H9 (cell line): ENCODE results near the gene LRCOL1. TPM values are rescaled to one million over a fixed set of nuclear protein-coding genes. Genes with fewer than 3 reads are reported as not detected.

ENCODE experiments used
- DNase-seq: peaks from one replicate; pipeline ENCODE4 v3.0.0-alpha.2; 2017
- H2AFZ ChIP-seq: one replicate; pipeline ENCODE4 v1.6.1; 2013; ENCODE audit warnings: mild to moderate bottlenecking, low read length, control low read depth, moderate library complexity
- H2AK5ac ChIP-seq: 2 replicates; pipeline ENCODE4 v1.6.1; 2013; ENCODE audit warnings: low read length, control low read depth, mixed read lengths; ENCODE audit not compliant: insufficient read length
- H2BK120ac ChIP-seq: one replicate; pipeline ENCODE4 v1.6.1; 2013; ENCODE audit warnings: low read depth, mild to moderate bottlenecking, low read length, control low read depth, inconsistent platforms; ENCODE audit not compliant: poor library complexity, severe bottlenecking
- H2BK12ac ChIP-seq: 2 replicates; pipeline ENCODE4 v1.6.1; 2013; ENCODE audit warnings: low read length, control low read depth, mixed read lengths, low read depth; ENCODE audit not compliant: insufficient read length
- H2BK15ac ChIP-seq: 2 replicates; pipeline ENCODE4 v1.6.1; 2013; ENCODE audit warnings: low read depth, low read length, control low read depth
- H2BK20ac ChIP-seq: one replicate; pipeline ENCODE4 v1.6.1; 2013; ENCODE audit warnings: low read depth, mild to moderate bottlenecking, low read length, control low read depth, inconsistent platforms; ENCODE audit not compliant: poor library complexity, severe bottlenecking
- H2BK5ac ChIP-seq: 2 replicates; pipeline ENCODE4 v1.6.1; 2013; ENCODE audit warnings: low read length, control low read depth, mixed read lengths; ENCODE audit not compliant: insufficient read length
- H3K14ac ChIP-seq: 2 replicates; pipeline ENCODE4 v1.6.1; 2013; ENCODE audit warnings: low read length, control low read depth; ENCODE audit not compliant: insufficient read depth
- H3K18ac ChIP-seq: 2 replicates; pipeline ENCODE4 v1.6.1; 2013; ENCODE audit warnings: low read depth, mild to moderate bottlenecking, mixed read lengths, low read length, control low read depth; ENCODE audit not compliant: insufficient read length
- H3K23ac ChIP-seq: 2 replicates; pipeline ENCODE4 v1.6.1; 2013; ENCODE audit warnings: low read length, control low read depth, mixed read lengths, low read depth; ENCODE audit not compliant: insufficient read length
- H3K23me2 ChIP-seq: 2 replicates; pipeline ENCODE4 v1.6.1; 2013; ENCODE audit warnings: low read depth, mild to moderate bottlenecking, mixed read lengths, low read length, control low read depth; ENCODE audit not compliant: insufficient read length, poor library complexity, severe bottlenecking
- H3K27ac ChIP-seq: 2 replicates; pipeline ENCODE4 v1.5.1; 2013; ENCODE audit warnings: low read length, control low read depth, mixed read lengths, low read depth; ENCODE audit not compliant: insufficient read length
- H3K27me3 ChIP-seq: 2 replicates; pipeline ENCODE4 v1.6.1; 2013; ENCODE audit warnings: low read length, control low read depth, inconsistent platforms; ENCODE audit not compliant: insufficient read depth
- H3K4ac ChIP-seq: 2 replicates; pipeline ENCODE4 v1.6.1; 2013; ENCODE audit warnings: low read depth, mild to moderate bottlenecking, control low read depth, inconsistent platforms, low read length, moderate library complexity
- H3K4me1 ChIP-seq: 2 replicates; pipeline ENCODE4 v1.6.1; 2013; ENCODE audit warnings: low read length, control low read depth, inconsistent platforms; ENCODE audit not compliant: insufficient read depth
- H3K4me2 ChIP-seq: 2 replicates; pipeline ENCODE4 v1.6.1; 2013; ENCODE audit warnings: low read length, control low read depth, mixed read lengths; ENCODE audit not compliant: insufficient read length, insufficient read depth
- H3K56ac ChIP-seq: 2 replicates; pipeline ENCODE4 v1.6.1; 2013; ENCODE audit warnings: low read depth, mild to moderate bottlenecking, mixed read lengths, low read length, control low read depth; ENCODE audit not compliant: insufficient read length
- H3K79me1 ChIP-seq: 2 replicates; pipeline ENCODE4 v1.6.1; 2013; ENCODE audit warnings: low read depth, mild to moderate bottlenecking, moderate library complexity, low read length, control low read depth, inconsistent platforms; ENCODE audit not compliant: insufficient read depth, poor library complexity, severe bottlenecking
- H3K79me2 ChIP-seq: 2 replicates; pipeline ENCODE4 v1.6.1; 2013; ENCODE audit warnings: low read length, control low read depth, inconsistent platforms; ENCODE audit not compliant: insufficient read depth
- H3K9ac ChIP-seq: 2 replicates; pipeline ENCODE4 v1.6.1; 2013; ENCODE audit warnings: low read length, control low read depth, mixed read lengths; ENCODE audit not compliant: insufficient read length; ENCODE audit errors: extremely low read depth
- H3K9me3 ChIP-seq: one replicate; pipeline ENCODE4 v1.6.1; 2013; ENCODE audit warnings: low read depth, low read length, inconsistent platforms; ENCODE audit not compliant: control insufficient read depth
- H3T11ph ChIP-seq: one replicate; pipeline ENCODE4 v1.6.1; 2013; ENCODE audit warnings: mild to moderate bottlenecking, low read length, control low read depth, inconsistent platforms
- H4K20me1 ChIP-seq: one replicate; pipeline ENCODE4 v1.6.1; 2013; ENCODE audit not compliant: control insufficient read depth, insufficient read length, insufficient read depth
- H4K5ac ChIP-seq: 2 replicates; pipeline ENCODE4 v1.6.1; 2013; ENCODE audit warnings: low read depth, mild to moderate bottlenecking, mixed read lengths, low read length, control low read depth; ENCODE audit not compliant: insufficient read length
- H4K8ac ChIP-seq: replicated peaks from 2 replicates; pipeline ENCODE4 v1.6.1; 2013; ENCODE audit warnings: low read length, control low read depth, mixed read lengths, low read depth; ENCODE audit not compliant: insufficient read length
- H4K91ac ChIP-seq: 2 replicates; pipeline ENCODE4 v1.6.1; 2013; ENCODE audit warnings: low read depth, mild to moderate bottlenecking, moderate library complexity, mixed read lengths, low read length, control low read depth; ENCODE audit not compliant: insufficient read length
- H3K27ac Mint-ChIP-seq, 3 experiments: 2 replicates in 2 of 3; 3 replicates in 1 of 3; pipeline ENCODE4 v1.8.0; 2020 to 2021; ENCODE audit warnings: mixed read lengths in 3 of 3, mild to moderate bottlenecking in 1 of 3, moderate library complexity in 1 of 3
- H3K27me3 Mint-ChIP-seq: 2 replicates; pipeline ENCODE4 v1.8.0; 2021; ENCODE audit warnings: low read depth, mild to moderate bottlenecking, moderate library complexity, mixed read lengths
- H3K36me3 Mint-ChIP-seq, 3 experiments: 2 replicates in 2 of 3; 3 replicates in 1 of 3; pipeline ENCODE4 v1.8.0; 2020 to 2021; ENCODE audit warnings: low read depth in 3 of 3, mixed read lengths in 3 of 3; ENCODE audit not compliant: insufficient read depth in 1 of 3
- H3K4me1 Mint-ChIP-seq, 2 experiments: 2 replicates each; pipeline ENCODE4 v1.8.0; 2020; ENCODE audit warnings: mixed read lengths in 2 of 2
- H3K4me3 Mint-ChIP-seq, 2 experiments: 2 replicates in 1 of 2; 3 replicates in 1 of 2; pipeline ENCODE4 v1.8.0; 2020 to 2021; ENCODE audit warnings: mild to moderate bottlenecking in 2 of 2, mixed read lengths in 2 of 2, moderate library complexity in 1 of 2
- H3K9me3 Mint-ChIP-seq, 2 experiments: 2 replicates in 1 of 2; 3 replicates in 1 of 2; pipeline ENCODE4 v1.8.0; 2020; ENCODE audit warnings: mild to moderate bottlenecking in 2 of 2, mixed read lengths in 2 of 2, moderate library complexity in 1 of 2
- WGBS: extraction: QIAGEN DNeasy Blood & Tissue Kit; methylation state at CpG from one replicate; pipeline ENCODE4 v1.1.7; 2013; ENCODE audit warnings: missing lambda C conversion rate, low lambda C conversion rate, mixed read lengths; ENCODE audit not compliant: insufficient read length; ENCODE audit errors: extremely low coverage; 5-methylcytosine and 5-hydroxymethylcytosine counted together
- total RNA-seq: library from RNA; stranded (reverse); gene quantifications from 2 replicates; pipeline ENCODE4 v1.2.1, GENCODE V29; 2021
- TF ChIP-seq, protein P1 (sequence below): fragments of 200-600 bp; sonication (generic); conservative IDR thresholded peaks from 3 replicates; pipeline ENCODE4 v1.8.0; 2021; ENCODE audit warnings: antibody characterized with exemption, mild to moderate bottlenecking

Gene LRCOL1
- total RNA-seq, 1 experiment from 2014 or later = not detected

DNA sequence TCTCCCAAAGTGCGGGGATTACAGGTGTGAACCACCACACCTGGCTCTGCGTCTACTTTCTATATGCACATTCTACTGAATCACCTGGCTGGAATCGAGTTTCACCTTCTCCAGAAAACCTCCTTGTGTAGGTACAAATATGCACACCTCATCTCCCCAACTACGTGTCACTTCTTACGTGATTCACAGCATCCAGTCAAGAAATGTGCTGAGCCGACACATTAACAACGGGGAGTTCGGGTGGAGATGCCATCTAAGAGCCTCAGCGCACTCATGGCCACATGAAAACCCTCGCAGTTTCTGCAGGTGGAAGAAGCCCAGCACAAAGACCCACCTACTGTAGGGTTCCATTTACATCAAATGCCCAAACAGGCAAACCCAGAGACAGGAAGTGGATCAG is 37.5 kb upstream of the LRCOL1 start:
- no peak overlapping the region for H2BK120ac ChIP-seq
- no peaks in the 10 kb centered on the region for H3K9me3 Mint-ChIP-seq
- no peak overlapping the region for H3K23ac ChIP-seq
- H4K20me1 ChIP-seq = no peaks in the 10 kb centered on the region
- TF ChIP-seq, protein P1, sequence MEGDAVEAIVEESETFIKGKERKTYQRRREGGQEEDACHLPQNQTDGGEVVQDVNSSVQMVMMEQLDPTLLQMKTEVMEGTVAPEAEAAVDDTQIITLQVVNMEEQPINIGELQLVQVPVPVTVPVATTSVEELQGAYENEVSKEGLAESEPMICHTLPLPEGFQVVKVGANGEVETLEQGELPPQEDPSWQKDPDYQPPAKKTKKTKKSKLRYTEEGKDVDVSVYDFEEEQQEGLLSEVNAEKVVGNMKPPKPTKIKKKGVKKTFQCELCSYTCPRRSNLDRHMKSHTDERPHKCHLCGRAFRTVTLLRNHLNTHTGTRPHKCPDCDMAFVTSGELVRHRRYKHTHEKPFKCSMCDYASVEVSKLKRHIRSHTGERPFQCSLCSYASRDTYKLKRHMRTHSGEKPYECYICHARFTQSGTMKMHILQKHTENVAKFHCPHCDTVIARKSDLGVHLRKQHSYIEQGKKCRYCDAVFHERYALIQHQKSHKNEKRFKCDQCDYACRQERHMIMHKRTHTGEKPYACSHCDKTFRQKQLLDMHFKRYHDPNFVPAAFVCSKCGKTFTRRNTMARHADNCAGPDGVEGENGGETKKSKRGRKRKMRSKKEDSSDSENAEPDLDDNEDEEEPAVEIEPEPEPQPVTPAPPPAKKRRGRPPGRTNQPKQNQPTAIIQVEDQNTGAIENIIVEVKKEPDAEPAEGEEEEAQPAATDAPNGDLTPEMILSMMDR = no peak
- no peaks in the 10 kb centered on the region for H3K27me3 ChIP-seq
- no peak overlapping the region for H2AK5ac ChIP-seq
- H3K4ac ChIP-seq = no peak overlapping the region
- no peak overlapping the region for H2BK5ac ChIP-seq
- H4K5ac ChIP-seq = no peak overlapping the region
- H3K4me1 Mint-ChIP-seq = no peaks in the 10 kb centered on the region
- H2BK12ac ChIP-seq = no peak overlapping the region
- no peak overlapping the region for H3K9ac ChIP-seq
- no peak overlapping the region for H4K91ac ChIP-seq
- H2BK20ac ChIP-seq = no peak overlapping the region
- no peak overlapping the region for H3K27ac ChIP-seq
- no peak overlapping the region for H3T11ph ChIP-seq
- no peak overlapping the region for H2AFZ ChIP-seq
- H2BK15ac ChIP-seq = no peak overlapping the region
- H3K36me3 Mint-ChIP-seq = peaks cover 36 to 87% (median 71%) of the 10 kb centered on the region in 3 experiments
- H3K79me2 ChIP-seq = peaks cover 2% of the 10 kb centered on the region; the same call in 1 of the 2 replicates
- no peaks in the 10 kb centered on the region for H3K27me3 Mint-ChIP-seq
- no peak overlapping the region for H3K18ac ChIP-seq
- no peak overlapping the region for H3K4me3 Mint-ChIP-seq
- no peaks in the 10 kb centered on the region for H3K23me2 ChIP-seq
- WGBS = no CpG with 5 or more reads among the region's 10 CpGs
- H3K9me3 ChIP-seq = no peaks in the 10 kb centered on the region
- DNase-seq = no peak
- H3K4me1 ChIP-seq = no peaks in the 10 kb centered on the region
- no peaks in the 10 kb centered on the region for H3K79me1 ChIP-seq
- H3K14ac ChIP-seq = no peak overlapping the region
- no peak overlapping the region for H3K56ac ChIP-seq
- peak overlapping the region in 1 of 3 experiments; percentile 57; a peak in 1 of 7 replicates for H3K27ac Mint-ChIP-seq
- no peak overlapping the region for H3K4me2 ChIP-seq
- H4K8ac ChIP-seq = no peak overlapping the region
